ENCODE measurements around the gene MCRIP2. TPM values are rescaled to one million over a fixed set of nuclear protein-coding genes. Genes with fewer than 3 reads are reported as not detected.

The MCRIP2 gene
- total RNA-seq, 4 donors from 2014 or later, result 20.8 to 37.7 (median 32.4) TPM

- Histone ChIP-seq H3K9me3 (no peaks in the 10 kb centered on the region), H3K27ac (peak overlapping the region; percentile 77 to 86 (median 82)), H3K27me3 (no peaks in the 10 kb centered on the region), H3K4me1 (peaks cover 0 to 58% (median 28%) of the 10 kb centered on the region in 4 donors), H3K4me3 (peak overlapping the region; percentile 58 to 91 (median 80)), H3K36me3 (peaks cover 0 to 6% (median 0%) of the 10 kb centered on the region in 3 donors)
- DNase-seq (ENCODE audit: low spot score in 2 of 2), result no peak
- TF ChIP-seq POLR2A (IDR thresholded peaks at IDR 0.05) (no peak), EP300 (IDR thresholded peaks at IDR 0.05) (no peak)
- 12 to 21% methylated on average over 16 to 19 of the region's 72 CpGs for WGBS, 2 donors
These were observed 791 bp downstream of the MCRIP2 start for GRCh38 chr16:642189-643049.

DNA sequence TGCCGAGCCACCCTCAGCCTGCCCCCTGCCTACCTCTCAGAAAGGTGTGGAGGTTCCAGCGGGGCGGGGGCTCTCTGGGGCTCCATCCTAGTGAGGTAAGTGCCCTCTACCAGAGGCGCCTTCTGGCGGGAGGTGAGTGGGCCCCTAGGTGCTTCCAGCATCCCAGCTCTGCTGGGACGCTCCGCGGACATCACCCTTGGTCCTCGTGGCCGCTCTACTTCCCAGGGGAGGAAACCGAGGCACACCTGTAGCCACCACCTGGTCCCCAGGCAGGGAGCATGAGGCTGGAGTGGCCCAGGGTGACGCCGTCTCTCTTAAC is 1.4 kb downstream of the MCRIP2 start:
- WGBS, 2 donors, result 85 to 88% methylated on average over 4 to 10 of the region's 13 CpGs
- H3K27ac ChIP-seq, result peak overlapping the region in 3 of 4 donors; percentile 80 to 86 (median 85)
- DNase-seq (ENCODE audit: low spot score in 2 of 2), result no peak
- H3K9me3 ChIP-seq, result no peaks in the 10 kb centered on the region
- peaks cover 0 to 58% (median 24%) of the 10 kb centered on the region in 4 donors for H3K4me1 ChIP-seq
- TF ChIP-seq EP300 (IDR thresholded peaks at IDR 0.05) (no peak), POLR2A (IDR thresholded peaks at IDR 0.05) (no peak)
- no peaks in the 10 kb centered on the region for H3K27me3 ChIP-seq
- peaks cover 0 to 6% (median 0%) of the 10 kb centered on the region in 3 donors for H3K36me3 ChIP-seq
- peak overlapping the region in 3 of 4 donors; percentile 58 to 89 (median 71) for H3K4me3 ChIP-seq

GRCh38 chr16:644556-644955 is 2.9 kb downstream of the MCRIP2 start:
- TF ChIP-seq POLR2A (IDR thresholded peaks at IDR 0.05), result no peak
- TF ChIP-seq CTCF (IDR thresholded peaks at IDR 0.05), result no peak
- no peak for TF ChIP-seq EP300 (IDR thresholded peaks at IDR 0.05)
- peaks cover 0 to 6% (median 0%) of the 10 kb centered on the region in 3 donors for H3K36me3 ChIP-seq
- H3K4me3 ChIP-seq, result no peak overlapping the region
- no peak for DNase-seq (ENCODE audit: low spot score in 2 of 2)
- 91 to 94% methylated on average over 12 of the region's 12 CpGs for WGBS, 2 donors
- H3K27me3 ChIP-seq, result no peaks in the 10 kb centered on the region
- peaks cover 0 to 63% (median 25%) of the 10 kb centered on the region in 4 donors for H3K4me1 ChIP-seq
- no peaks in the 10 kb centered on the region for H3K9me3 ChIP-seq
- peak overlapping the region in 1 of 4 donors; percentile 91 for H3K27ac ChIP-seq

GRCh38 chr16:645852-646678 is 4.4 kb downstream of the MCRIP2 start:
- no peaks in the 10 kb centered on the region for H3K9me3 ChIP-seq
- H3K4me1 ChIP-seq, result peaks cover 0 to 71% (median 31%) of the 10 kb centered on the region in 4 donors
- DNase-seq (ENCODE audit: low spot score in 2 of 2), result no peak
- H3K36me3 ChIP-seq, result peaks cover 0 to 6% (median 0%) of the 10 kb centered on the region in 3 donors
- no peaks in the 10 kb centered on the region for H3K27me3 ChIP-seq
- 68 to 79% methylated on average over 23 to 27 of the region's 32 CpGs for WGBS, 2 donors
- no peak for TF ChIP-seq POLR2A (IDR thresholded peaks at IDR 0.05)
- TF ChIP-seq EP300 (IDR thresholded peaks at IDR 0.05), result no peak
- TF ChIP-seq CTCF (IDR thresholded peaks at IDR 0.05), result no peak
- peak overlapping the region in 1 of 4 donors; percentile 5 for H3K4me3 ChIP-seq
- H3K27ac ChIP-seq, result peak overlapping the region in 2 of 4 donors; percentile 1 to 91

DNA sequence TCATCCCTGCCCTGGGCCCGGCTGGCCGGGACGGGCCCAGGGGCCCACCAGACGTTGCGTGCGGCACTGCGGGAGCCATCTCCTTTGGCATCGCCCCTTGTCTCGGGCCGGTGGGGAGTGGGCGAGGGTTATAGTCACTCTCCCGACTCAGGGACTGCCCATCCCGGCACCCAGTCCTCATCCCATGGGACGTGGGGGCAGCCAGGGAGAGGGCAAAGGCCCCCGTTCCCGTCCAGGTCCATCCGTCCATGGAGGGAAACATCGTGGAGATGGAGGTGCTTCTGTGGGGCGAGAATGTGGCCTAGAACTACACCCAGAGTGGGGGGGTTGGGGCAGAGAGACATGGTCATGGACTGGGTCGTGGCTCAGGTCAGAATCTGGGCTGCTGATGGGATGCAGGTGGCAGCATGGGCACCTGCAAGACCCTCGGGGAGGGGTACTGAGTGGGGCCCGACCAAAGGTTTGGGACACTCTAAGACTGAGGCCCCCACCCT is 5.1 kb downstream of the MCRIP2 start:
- peaks cover 0 to 66% (median 31%) of the 10 kb centered on the region in 4 donors for H3K4me1 ChIP-seq
- 61 to 78% methylated on average over 11 to 14 of the region's 22 CpGs for WGBS, 2 donors
- no peak for DNase-seq (ENCODE audit: low spot score in 2 of 2)

DNA sequence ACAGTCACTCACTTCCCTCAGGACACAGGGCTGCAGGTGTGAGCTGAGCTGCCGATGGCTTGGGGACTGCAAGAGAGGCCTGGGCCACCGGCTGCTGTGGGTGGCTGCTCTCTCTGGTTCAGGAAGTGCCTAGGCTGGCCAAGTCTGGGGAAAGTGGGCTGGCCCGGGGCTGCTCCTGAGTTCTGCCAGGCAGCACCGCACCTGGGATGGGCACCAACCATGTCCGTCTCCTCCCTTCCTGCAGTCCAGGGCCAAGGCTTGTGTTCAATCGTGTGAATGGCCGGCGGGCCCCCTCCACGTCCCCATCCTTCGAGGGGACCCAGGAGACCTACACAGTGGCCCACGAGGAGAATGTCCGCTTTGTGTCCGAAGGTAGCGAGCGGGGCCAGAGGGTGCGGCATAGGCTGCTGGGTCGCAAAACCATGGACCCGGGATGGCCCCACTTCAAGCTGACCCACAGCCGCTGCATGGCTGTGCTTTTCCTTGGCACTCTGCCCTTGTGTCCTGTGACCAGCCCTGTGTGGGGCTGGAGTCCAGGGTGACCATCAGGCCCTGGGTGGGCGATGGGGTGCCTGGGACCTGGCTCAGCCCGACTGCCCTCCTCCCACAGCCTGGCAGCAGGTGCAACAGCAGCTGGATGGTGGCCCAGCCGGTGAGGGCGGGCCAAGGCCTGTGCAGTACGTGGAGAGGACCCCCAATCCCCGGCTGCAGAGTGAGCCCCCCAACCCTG is 5.7 kb downstream of the MCRIP2 start:
- H3K27ac ChIP-seq, result peak overlapping the region in 3 of 4 donors; percentile 55 to 91 (median 90)
- no peaks in the 10 kb centered on the region for H3K27me3 ChIP-seq
- no peak overlapping the region for H3K4me3 ChIP-seq
- H3K9me3 ChIP-seq, result no peaks in the 10 kb centered on the region
- no peak for DNase-seq (ENCODE audit: low spot score in 2 of 2)
- 66 to 86% methylated on average over 11 to 12 of the region's 25 CpGs for WGBS, 2 donors
- H3K36me3 ChIP-seq, result peaks cover 0 to 14% (median 0%) of the 10 kb centered on the region in 3 donors
- H3K4me1 ChIP-seq, result peaks cover 0 to 65% (median 31%) of the 10 kb centered on the region in 4 donors
- TF ChIP-seq CTCF (IDR thresholded peaks at IDR 0.05) (no peak), POLR2A (IDR thresholded peaks at IDR 0.05) (no peak), EP300 (IDR thresholded peaks at IDR 0.05) (no peak)

More for the DNA sequence above, 5.1 kb downstream of the MCRIP2 start:
- peak overlapping the region in 3 of 4 donors; percentile 1 to 91 (median 55) for H3K27ac ChIP-seq
- no peaks in the 10 kb centered on the region for H3K9me3 ChIP-seq
- no peaks in the 10 kb centered on the region for H3K27me3 ChIP-seq
- peaks cover 0 to 8% (median 0%) of the 10 kb centered on the region in 3 donors for H3K36me3 ChIP-seq
- no peak overlapping the region for H3K4me3 ChIP-seq
- no peak for TF ChIP-seq POLR2A (IDR thresholded peaks at IDR 0.05)

Data from tibial nerve (tissue), 4 donors.